ENCODE data around the gene ALDOC.
"Not testable (repeated sequence)": the region's sequence is repeated elsewhere in the genome, so short reads cannot be mapped to it uniquely, and the experiment has no call there.

Gene ALDOC

DNA sequence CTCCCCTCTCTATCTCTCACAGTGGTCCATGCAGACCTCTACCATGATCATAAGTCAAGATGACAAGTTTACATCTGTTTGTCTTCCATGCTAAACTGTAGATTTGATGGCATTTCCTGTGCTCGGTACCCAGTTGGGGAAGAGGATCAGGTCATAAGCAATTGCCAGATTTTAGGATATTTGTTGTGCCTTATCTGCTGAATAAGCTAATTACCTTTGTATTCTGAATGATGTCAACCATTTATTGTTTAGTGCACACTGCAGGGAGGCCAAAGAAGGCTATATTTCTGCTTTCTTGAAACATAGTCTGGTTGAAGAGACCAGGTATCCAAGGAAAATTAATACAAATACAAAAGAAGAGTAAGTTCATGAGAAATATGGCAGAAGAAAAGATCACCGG is 5.8 kb upstream of the ALDOC start:
- no peak for DNase-seq (ENCODE audit: low spot score)

- DNase-seq (ENCODE audit: low spot score) = no peak
Observed at GRCh38 chr17:28580959-28581358, 4.3 kb upstream of the ALDOC start.

DNA sequence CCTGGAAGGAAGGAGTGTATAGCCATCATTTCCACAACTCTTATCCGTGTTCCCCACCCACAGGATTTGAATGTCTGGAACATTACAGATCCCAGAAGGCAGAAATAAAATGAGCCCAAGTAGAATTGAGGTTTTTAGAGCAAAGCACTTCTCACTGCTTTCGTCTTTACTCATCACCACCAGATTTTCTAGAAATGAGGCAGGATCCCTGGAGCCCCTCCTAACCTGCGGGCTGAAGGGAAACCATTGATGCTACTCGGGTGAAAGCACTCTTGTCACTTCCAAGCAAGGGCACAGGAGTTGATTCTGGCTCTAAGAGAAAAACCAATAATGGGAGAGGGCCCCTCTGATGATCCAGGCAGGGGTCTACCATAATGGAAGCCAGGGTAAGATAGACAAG is 2.8 kb upstream of the ALDOC start:
- no peak for DNase-seq (ENCODE audit: low spot score)

GRCh38 chr17:28578246-28579195 is 1.8 kb upstream of the ALDOC start:
- peak; percentile 25 for DNase-seq (ENCODE audit: low spot score)

GRCh38 chr17:28577466-28577824 is 750 bp upstream of the ALDOC start:
- no peak for DNase-seq (ENCODE audit: low spot score)

GRCh38 chr17:28576016-28576415 is 679 bp downstream of the ALDOC start:
- DNase-seq (ENCODE audit: low spot score) = not testable (repeated sequence)

- DNase-seq (ENCODE audit: low spot score) = no peak
Observed at GRCh38 chr17:28575126-28575795, 1.4 kb downstream of the ALDOC start.

DNA sequence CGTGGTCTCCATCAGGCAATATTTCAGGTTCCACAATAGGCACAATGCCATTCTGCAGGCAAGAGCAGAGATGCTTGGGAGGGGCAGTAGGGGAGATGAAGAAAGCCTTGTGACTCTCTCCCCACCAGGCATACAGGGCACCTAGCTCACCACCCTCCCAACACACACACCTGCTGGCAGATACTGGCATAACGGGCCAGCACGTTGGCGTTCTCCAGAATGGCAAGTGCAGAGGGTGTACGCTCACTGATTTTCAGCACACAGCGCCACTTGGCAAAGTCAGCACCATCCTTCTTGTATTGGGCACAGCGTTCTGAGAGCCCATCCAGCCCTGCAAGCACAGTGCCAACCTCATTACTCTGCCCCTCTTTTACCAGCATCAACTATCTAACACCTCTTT is 2.2 kb downstream of the ALDOC start:
- no peak for DNase-seq (ENCODE audit: low spot score)

GRCh38 chr17:28573966-28574480 is 2.7 kb downstream of the ALDOC start:
- no peak for DNase-seq (ENCODE audit: low spot score)

GRCh38 chr17:28573521-28573920 is 3.2 kb downstream of the ALDOC start:
- DNase-seq (ENCODE audit: low spot score) = no peak

DNA sequence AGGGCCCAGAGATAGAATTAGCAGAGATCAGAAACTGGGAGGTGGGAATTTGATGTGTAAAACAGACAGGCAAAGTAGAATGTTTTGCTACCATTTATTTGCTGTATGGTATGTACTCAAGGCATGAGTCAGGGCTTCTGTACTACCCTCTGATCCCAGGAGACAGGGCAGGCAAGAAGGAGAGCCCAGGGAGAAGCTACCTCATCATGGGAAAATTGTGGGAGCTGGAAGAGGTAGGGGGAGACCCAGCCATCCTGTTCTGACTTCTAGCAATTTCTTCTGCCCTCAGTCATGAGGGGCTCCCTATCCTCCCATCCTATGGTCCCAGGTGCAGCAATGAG is 3.7 kb downstream of the ALDOC start:
- DNase-seq (ENCODE audit: low spot score) = no peak

DNA sequence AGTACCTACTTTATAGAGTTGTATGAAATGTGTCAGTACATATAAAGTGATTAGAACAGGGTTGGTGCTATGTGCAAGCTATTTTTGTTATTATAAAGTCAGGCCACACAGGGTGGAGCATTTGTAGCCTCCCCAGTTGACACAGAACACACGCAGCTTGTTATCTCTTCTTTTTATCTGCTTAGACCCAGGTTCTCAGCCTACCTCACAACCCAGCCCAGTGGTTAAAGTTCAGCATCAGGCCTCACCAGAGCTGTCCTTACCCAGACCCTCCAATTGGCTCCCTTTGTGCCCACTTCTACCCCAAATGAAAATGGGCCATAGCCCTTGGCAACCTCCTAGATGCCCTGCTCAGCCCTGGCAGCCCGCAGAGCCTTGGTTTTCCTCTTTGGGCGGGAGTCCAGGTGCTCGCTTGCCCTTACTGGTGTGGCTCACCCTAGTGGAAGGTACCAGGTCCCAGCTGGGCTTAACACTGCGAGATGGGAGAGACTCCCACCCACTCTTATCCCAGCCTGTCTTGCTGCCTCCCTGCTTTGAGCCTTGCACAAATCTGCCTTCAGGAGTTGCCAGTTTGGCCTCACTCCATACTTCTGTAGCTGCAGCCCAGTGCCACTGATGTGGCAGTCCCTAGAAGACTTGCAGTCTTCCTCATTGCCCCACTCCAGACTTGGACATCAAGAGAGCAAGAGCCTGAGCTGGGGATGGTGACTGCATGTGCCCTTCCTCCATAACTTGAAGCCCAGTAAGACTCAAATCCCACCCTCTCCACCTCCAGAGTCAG is 4.2 kb downstream of the ALDOC start:
- no peak for DNase-seq (ENCODE audit: low spot score)

- DNase-seq (ENCODE audit: low spot score) = peak; percentile 100
Observed at GRCh38 chr17:28571361-28572122, 5.2 kb downstream of the ALDOC start, which contains the start of gene PIGS. TSS of gene PIGS (minus strand) at chr17:28571524. CDS start at chr17:28571496, 28 bp downstream.

- peak; percentile 78 for DNase-seq (ENCODE audit: low spot score)
Observed at GRCh38 chr17:28570716-28571360, 5.9 kb downstream of the ALDOC start.

GRCh38 chr17:28569446-28569845 is 7.2 kb downstream of the ALDOC start:
- DNase-seq (ENCODE audit: low spot score) = no peak

- DNase-seq (ENCODE audit: low spot score) = no peak
Observed at GRCh38 chr17:28567604-28568003, 9.1 kb downstream of the ALDOC start.

DNA sequence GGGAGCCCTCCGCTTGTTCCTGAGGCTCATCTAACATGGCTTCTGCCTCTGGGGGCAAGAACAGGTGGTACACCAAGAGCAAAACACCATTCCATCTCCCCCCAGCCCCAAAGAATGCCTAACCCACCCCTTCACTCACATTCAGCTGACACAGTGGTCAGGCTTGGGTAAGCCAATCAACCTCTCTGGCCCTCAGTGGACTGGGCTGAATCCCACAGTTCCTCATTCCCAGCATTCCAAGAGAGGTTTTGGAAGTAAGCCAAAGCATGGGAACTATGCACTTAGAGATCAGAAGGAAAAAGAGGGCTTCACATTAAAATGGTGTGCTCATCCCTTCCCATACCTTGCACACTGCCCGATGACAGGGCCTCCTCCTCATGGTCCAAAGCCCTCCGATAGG is 13.2 kb downstream of the ALDOC start:
- no peak for DNase-seq (ENCODE audit: low spot score)

GRCh38 chr17:28555022-28555421 is 21.7 kb downstream of the ALDOC start:
- no peak for DNase-seq (ENCODE audit: low spot score)

- DNase-seq (ENCODE audit: low spot score) = no peak
Observed at GRCh38 chr17:28554565-28554964, 22.1 kb downstream of the ALDOC start.

DNA sequence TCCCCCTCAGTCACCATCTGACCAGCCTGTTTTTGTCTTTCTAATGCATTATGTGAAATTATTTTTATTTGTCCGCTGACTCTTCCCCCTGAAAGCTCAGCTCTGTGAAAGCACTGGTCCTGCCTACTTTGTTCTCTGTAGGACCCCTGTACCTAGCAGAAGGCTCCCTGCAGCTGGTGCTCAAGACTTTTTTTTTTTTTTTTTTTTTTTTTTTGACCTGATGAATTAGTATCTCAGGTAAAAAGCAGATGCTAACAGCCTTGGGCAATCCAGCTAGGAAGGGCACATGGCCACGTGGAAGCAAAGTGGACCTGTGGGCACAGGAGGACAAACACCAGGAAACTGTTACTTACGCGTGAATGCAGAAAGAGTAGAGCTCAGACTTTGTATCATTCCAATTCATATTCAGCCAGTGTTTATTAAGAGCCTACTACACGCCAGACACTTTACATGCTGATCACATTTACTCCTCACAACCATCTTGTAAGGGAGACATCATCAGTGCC is 23.6 kb downstream of the ALDOC start:
- DNase-seq (ENCODE audit: low spot score) = no peak

All from D341Med (cell line).